Ovary (tissue), 9 donors: ENCODE data around the gene GAS2L2. TPM values are rescaled to one million over a fixed set of nuclear protein-coding genes. Genes with fewer than 3 reads are reported as not detected.

ENCODE experiments used
- DNase-seq, 5 donors: peaks; one replicate each; pipeline ENCODE4 v3.0.0-alpha.2; 2019 to 2020
- H3K27ac ChIP-seq, 2 donors: fragments of 200-600 bp; one replicate each; pipeline versions ENCODE4 v1.5.1 to v1.8.0; 2019 to 2022
- H3K27me3 ChIP-seq: fragments of 200-600 bp; one replicate; pipeline ENCODE4 v1.8.0; 2022
- H3K36me3 ChIP-seq: fragments of 200-600 bp; sonication (generic); one replicate; pipeline ENCODE4 v1.5.1; 2019
- H3K4me1 ChIP-seq: one replicate; pipeline ENCODE4 v1.8.1; 2013; ENCODE audit warnings: mild to moderate bottlenecking, moderate library complexity; ENCODE audit not compliant: insufficient read depth
- H3K4me3 ChIP-seq: fragments of 200-600 bp; sonication (generic); one replicate; pipeline ENCODE4 v1.5.1; 2017
- H3K9me3 ChIP-seq, 2 donors: fragments of 200-600 bp in 1 of 2; sonication (generic) in 1 of 2; one replicate each; pipeline versions ENCODE4 v1.5.1 to v1.8.1; 2013 to 2019; ENCODE audit warnings: mild to moderate bottlenecking in 1 of 2, moderate library complexity in 1 of 2
- EP300 ChIP-seq: sonication (generic); formaldehyde crosslinking; IDR thresholded peaks from one replicate; pipeline ENCODE4 v1.6.1; 2017; ENCODE audit warnings: antibody characterized with exemption
- POLR2A ChIP-seq: fragments of 450-650 bp; IDR thresholded peaks from one replicate; pipeline ENCODE4 v1.6.1; 2017; ENCODE audit warnings: antibody characterized with exemption, mild to moderate bottlenecking, moderate library complexity
- WGBS, 3 donors: extraction: QIAGEN DNeasy Blood & Tissue Kit in 1 of 3; methylation state at CpG; one replicate each; pipeline versions ENCODE4 v1.1.5 to v1.1.7; 2013 to 2017; 5-methylcytosine and 5-hydroxymethylcytosine counted together
- intact Hi-C, 4 donors: fragments of 100-400 bp; cut with DNase I; formaldehyde crosslinking; loops; one replicate each; pipeline versions ENCODE4 v1.11.0 to v1.15.1; 2022 to 2023
- polyA plus RNA-seq, 2 donors: library from polyadenylated mRNA; stranded (reverse); fragments of 200-250 nt in 1 of 2; fragments of 350-450 nt in 1 of 2; fragmentation: Illumina TruSeq in 1 of 2; extraction: RNeasy Lipid Tissue Mini Kit (QIAGEN cat#74804) in 1 of 2; gene quantifications; one replicate each; pipeline ENCODE4 v1.2.3, GENCODE V29; 2013 to 2014
- total RNA-seq, 7 donors: library from RNA; depleted of rRNA in 2 of 7; stranded (reverse); fragments of >200 nt in 2 of 7; fragmentation: NEBNext Ultra II Directional in 3 of 7; extraction: Animal tissue kit (Norgen Biotek cat#: 25700) in 3 of 7; gene quantifications; one replicate each; pipeline versions ENCODE4 v1.1.0 to v1.2.4, GENCODE V29; 2016 to 2023
- TF ChIP-seq, protein P1 (sequence below), 3 donors: fragments of 450-650 bp in 2 of 3; fragments of 200-600 bp in 1 of 3; IDR thresholded peaks; one replicate each; pipeline versions ENCODE4 v1.5.1 to v1.8.0; 2016 to 2022; ENCODE audit warnings: antibody characterized with exemption in 3 of 3, mild to moderate bottlenecking in 1 of 3
- donor health status: DM: no; HTN: no; CAD: no; lungs with moderate emphysema.
- donor health status: DM: no; HTN: no; CAD: no.
- donor health status: Bipolar disorder and iron deficiency.
- donor health status: DM: yes; HTN: yes; CAD: no.
- donor health status: DM: no; HTN: no; CAD: no.
- donor health status: DM: yes; HTN: yes; CAD: no.

The GAS2L2 gene
- total and polyA plus RNA-seq, 9 donors = 0.02 to 9.0 (median 0.61) TPM; not detected in 3

DNA sequence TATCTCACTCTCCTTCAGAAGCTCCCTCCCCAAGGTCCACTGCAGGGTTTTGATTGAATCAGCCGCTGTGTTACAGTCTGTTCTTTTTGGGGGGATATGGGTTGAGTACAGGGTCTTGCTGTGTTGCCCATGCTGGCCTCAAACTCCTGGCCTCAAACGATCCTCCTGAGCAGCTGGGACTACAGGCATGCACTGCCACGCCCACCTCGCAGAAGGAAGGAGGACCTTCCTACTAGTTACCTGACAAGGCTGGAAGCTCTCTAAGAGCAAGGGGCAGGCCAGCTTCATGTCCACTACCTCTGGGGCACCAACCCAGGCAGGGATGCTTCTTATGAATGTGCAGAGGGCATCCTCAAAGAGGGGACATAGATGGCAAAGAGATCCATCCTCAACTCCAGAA, 44.3 kb upstream of the GAS2L2 start:
- Histone ChIP-seq H3K4me1 (peaks cover 5% of the 10 kb centered on the region), H3K9me3 (no peaks in the 10 kb centered on the region), H3K36me3 (no peaks in the 10 kb centered on the region), H3K27ac (no peak overlapping the region), H3K4me3 (no peak overlapping the region), H3K27me3 (no peaks in the 10 kb centered on the region)
- intact Hi-C loops = no loop called here
- TF ChIP-seq EP300 = no peak
- TF ChIP-seq, protein P1, sequence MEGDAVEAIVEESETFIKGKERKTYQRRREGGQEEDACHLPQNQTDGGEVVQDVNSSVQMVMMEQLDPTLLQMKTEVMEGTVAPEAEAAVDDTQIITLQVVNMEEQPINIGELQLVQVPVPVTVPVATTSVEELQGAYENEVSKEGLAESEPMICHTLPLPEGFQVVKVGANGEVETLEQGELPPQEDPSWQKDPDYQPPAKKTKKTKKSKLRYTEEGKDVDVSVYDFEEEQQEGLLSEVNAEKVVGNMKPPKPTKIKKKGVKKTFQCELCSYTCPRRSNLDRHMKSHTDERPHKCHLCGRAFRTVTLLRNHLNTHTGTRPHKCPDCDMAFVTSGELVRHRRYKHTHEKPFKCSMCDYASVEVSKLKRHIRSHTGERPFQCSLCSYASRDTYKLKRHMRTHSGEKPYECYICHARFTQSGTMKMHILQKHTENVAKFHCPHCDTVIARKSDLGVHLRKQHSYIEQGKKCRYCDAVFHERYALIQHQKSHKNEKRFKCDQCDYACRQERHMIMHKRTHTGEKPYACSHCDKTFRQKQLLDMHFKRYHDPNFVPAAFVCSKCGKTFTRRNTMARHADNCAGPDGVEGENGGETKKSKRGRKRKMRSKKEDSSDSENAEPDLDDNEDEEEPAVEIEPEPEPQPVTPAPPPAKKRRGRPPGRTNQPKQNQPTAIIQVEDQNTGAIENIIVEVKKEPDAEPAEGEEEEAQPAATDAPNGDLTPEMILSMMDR (IDR thresholded peaks at IDR 0.05) = no peak
- no peak for TF ChIP-seq POLR2A
- DNase-seq = no peak
- WGBS, 3 donors = 45 to 61% (median 53%) methylated on average over 4 of the region's 4 CpGs

DNA sequence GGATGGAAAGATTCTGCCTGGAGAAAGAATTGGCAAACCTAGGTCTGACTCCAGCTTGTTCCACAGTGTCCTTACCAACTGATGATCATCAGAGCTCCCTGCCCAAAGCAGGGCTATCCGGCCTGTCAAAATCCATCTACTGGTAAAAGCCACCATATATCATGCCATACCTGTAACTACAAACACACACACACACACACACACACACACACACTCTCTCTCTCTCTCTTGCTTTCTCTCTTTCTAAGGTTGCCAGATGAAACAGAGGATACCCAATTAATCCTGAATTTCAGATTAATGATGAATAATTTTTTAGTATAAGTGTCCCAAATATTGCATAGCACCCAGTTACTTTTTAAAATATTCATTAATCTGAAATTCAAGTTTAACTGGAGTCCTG, 43.9 kb upstream of the GAS2L2 start:
- no peak overlapping the region for H3K27ac ChIP-seq

DNA sequence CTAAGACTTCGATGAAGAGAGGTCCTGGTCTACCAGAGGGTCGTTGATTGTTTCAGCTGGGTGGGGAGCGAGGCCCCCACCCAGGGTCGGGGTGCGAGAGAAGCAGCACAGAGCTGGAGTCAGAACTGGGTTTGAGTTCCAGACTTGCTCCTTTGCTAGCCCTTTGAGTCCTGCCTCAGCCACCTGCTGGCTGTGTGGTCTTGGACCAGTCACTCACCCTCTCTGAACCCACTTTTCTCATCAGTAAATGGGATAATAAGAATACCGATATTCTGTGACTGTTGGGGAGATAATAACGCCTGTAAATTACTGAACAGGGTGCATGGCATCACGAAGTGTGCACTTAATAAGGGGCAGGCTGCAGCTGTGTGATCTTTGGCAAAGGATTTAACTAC, 42.8 kb upstream of the GAS2L2 start:
- peaks cover 0 to 6% of the 10 kb centered on the region in 2 donors for H3K9me3 ChIP-seq
- H3K27me3 ChIP-seq = no peaks in the 10 kb centered on the region
- no peaks in the 10 kb centered on the region for H3K36me3 ChIP-seq
- DNase-seq = no peak
- intact Hi-C loops = no loop called here
- peak overlapping the region; percentile 58 for H3K4me3 ChIP-seq
- WGBS, 3 donors = 34 to 39% (median 36%) methylated on average over 8 of the region's 8 CpGs
- TF ChIP-seq POLR2A = no peak
- peaks cover 5% of the 10 kb centered on the region for H3K4me1 ChIP-seq
- no peak overlapping the region for H3K27ac ChIP-seq

More for the DNA sequence above, 43.9 kb upstream of the GAS2L2 start:
- H3K27me3 ChIP-seq = no peaks in the 10 kb centered on the region
- peaks cover 0 to 4% of the 10 kb centered on the region in 2 donors for H3K9me3 ChIP-seq
- TF ChIP-seq, protein P1 (IDR thresholded peaks at IDR 0.05) = no peak
- TF ChIP-seq EP300 (no peak), POLR2A (no peak)
- no peak for DNase-seq
- peaks cover 5% of the 10 kb centered on the region for H3K4me1 ChIP-seq
- WGBS, 3 donors = 74 to 88% (median 76%) methylated on average over 1 of the region's 1 CpG
- H3K4me3 ChIP-seq = no peak overlapping the region
- intact Hi-C loops = no loop called here
- no peaks in the 10 kb centered on the region for H3K36me3 ChIP-seq

DNA sequence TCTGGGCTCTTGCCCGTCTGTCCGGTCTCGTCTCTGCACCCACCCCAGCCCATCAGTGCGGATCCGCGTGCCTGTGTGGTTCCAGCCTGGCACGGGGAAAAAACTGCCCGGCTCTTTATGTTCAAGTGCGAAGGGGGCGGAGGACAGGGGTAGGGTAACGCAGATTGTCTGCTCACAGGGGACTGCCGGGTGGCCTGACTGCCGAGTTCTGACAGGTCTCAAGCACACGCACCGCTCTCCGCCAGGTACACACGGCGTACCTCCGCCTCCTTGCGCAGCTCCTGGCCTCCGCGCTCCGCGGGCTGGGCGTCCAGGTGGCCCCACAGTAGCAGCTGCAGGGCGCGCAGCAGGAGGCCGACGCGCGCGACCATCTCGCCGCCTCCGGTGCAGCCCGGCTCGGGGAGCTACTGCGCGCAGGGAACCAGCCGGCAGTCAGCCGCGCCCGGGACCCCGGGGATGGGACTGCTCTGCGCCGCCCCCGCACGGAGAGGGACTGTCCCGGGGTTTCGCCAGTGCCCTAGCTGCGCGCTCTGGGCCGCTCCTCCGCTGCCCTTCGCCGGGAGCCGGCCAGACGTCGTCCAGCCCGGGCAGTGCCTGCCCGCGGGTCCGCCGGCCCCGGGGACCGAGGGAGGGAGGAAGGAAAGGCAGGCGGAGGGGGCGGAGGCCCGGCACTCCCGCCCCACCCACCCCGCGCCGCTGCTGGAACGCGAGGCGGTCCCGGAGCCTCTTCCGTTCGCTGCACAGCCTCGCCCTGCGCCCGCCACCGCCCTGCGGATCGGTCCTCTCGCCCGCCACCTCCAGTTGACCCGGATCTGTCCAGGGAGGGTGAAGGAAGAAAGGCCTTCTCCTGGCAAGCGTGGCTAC, 42.2 kb upstream of the GAS2L2 start, which contains the start of gene MMP28:
Gene MMP28, minus strand, starts transcription at position 635 of the 864 bp plus-strand sequence. Its CDS starts 264 bp downstream, at position 371.
- WGBS, 3 donors = 1% methylated on average over 59 to 89 of the region's 89 CpGs
- H3K4me1 ChIP-seq = peaks cover 5% of the 10 kb centered on the region

More for the DNA sequence above, 42.2 kb upstream of the GAS2L2 start, which contains the start of gene MMP28:
- TF ChIP-seq, protein P1 (IDR thresholded peaks at IDR 0.05) = no peak
- TF ChIP-seq EP300 (no peak), POLR2A (no peak)
- Histone ChIP-seq H3K4me3 (peak within 1 kb of the TSS; percentile 58), H3K36me3 (no peaks in the 10 kb centered on the region), H3K27me3 (no peaks in the 10 kb centered on the region), H3K9me3 (peaks cover 0 to 6% of the 10 kb centered on the region in 2 donors), H3K27ac (no peak within 1 kb of the TSS)
- DNase-seq = no peak
- intact Hi-C loops = no loop called here
